Measurements from ENCODE around the gene IREB2. TPM values are rescaled to one million over a fixed set of nuclear protein-coding genes. Genes with fewer than 3 reads are reported as not detected.

The IREB2 gene
- total and polyA plus RNA-seq, 2 of the 13 experiments (the other 11 are each of a cell fraction or from before 2014, with no cell fraction given), result 24.2 to 30.4 TPM

DNA sequence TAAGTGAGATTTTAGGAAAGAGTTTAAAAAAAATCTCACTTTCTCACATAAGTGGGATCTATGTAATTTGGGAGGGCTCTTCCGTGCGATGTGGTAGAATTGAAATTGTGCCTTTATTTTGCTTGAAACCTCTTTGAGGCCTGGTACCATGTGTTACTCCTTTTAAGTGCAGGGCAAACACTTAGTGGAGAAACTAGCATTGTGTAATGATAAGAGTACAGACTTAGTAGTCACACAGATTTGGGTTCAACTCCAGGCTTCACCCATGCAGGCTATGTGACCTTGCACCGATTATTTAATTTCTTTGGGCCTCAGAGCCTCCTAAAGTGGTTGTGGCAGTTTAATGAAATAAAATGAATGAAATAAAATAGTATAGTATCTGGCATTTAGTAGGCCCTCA lies 104.6 kb downstream of the IREB2 start:
- FAIRE-seq (no peak), ATAC-seq (no peak), DNase-seq (ENCODE audit: low spot score) (no peak)
- 92% methylated on average over 3 of the region's 3 CpGs for WGBS (ENCODE audit: low lambda C conversion rate)
- no peak overlapping the region for H3K4me2 ChIP-seq (ENCODE audit: low read depth, low read length)
- H3K27ac ChIP-seq (ENCODE audit: extremely low read length, insufficient read depth, low read length), result no peak overlapping the region
- intact Hi-C loops (cut with micrococcal nuclease; ENCODE audit: unreplicated experiment) (loop anchor here (5.0 kb wide), 1 partner anchor 35 kb away; the partner anchor contains the start of gene HYKK), in situ Hi-C loops (cut with HindIII; ENCODE audit: extremely low pct_ligation_motif_present, low pct_unique_long_range_greater_than_20kb) (no loop called here)
- TF ChIP-seq ZNF333 (CRISPR knock-in tag; IDR thresholded peaks at IDR 0.05; ENCODE audit: borderline replicate concordance) (no peak), THYN1 (CRISPR knock-in tag; IDR thresholded peaks at IDR 0.05; ENCODE audit: borderline replicate concordance, low read depth) (no peak), ZNF619 (CRISPR knock-in tag; IDR thresholded peaks at IDR 0.05) (no peak), ZNF431 (CRISPR knock-in tag; IDR thresholded peaks at IDR 0.05; ENCODE audit: borderline replicate concordance, low read depth) (no peak), ZNF816 (CRISPR knock-in tag; IDR thresholded peaks at IDR 0.05; ENCODE audit: borderline replicate concordance) (no peak), JARID2 (CRISPR knock-in tag; IDR thresholded peaks at IDR 0.05; ENCODE audit: insufficient replicate concordance) (no peak), CAMTA2 (CRISPR knock-in tag; IDR thresholded peaks at IDR 0.05; ENCODE audit: borderline replicate concordance) (no peak), ZNF605 (CRISPR knock-in tag; IDR thresholded peaks at IDR 0.05) (no peak), ATAD3A (CRISPR knock-in tag; IDR thresholded peaks at IDR 0.05) (no peak), ZNF7 (CRISPR knock-in tag; IDR thresholded peaks at IDR 0.05) (no peak), TCF12 (IDR thresholded peaks at IDR 0.05) (no peak), TCF12 (CRISPR knock-in tag; IDR thresholded peaks at IDR 0.05) (no peak), EED (CRISPR knock-in tag; IDR thresholded peaks at IDR 0.05) (no peak), TARDBP (CRISPR knock-in tag; IDR thresholded peaks at IDR 0.05) (no peak)
- TF ChIP-seq, protein P1, sequence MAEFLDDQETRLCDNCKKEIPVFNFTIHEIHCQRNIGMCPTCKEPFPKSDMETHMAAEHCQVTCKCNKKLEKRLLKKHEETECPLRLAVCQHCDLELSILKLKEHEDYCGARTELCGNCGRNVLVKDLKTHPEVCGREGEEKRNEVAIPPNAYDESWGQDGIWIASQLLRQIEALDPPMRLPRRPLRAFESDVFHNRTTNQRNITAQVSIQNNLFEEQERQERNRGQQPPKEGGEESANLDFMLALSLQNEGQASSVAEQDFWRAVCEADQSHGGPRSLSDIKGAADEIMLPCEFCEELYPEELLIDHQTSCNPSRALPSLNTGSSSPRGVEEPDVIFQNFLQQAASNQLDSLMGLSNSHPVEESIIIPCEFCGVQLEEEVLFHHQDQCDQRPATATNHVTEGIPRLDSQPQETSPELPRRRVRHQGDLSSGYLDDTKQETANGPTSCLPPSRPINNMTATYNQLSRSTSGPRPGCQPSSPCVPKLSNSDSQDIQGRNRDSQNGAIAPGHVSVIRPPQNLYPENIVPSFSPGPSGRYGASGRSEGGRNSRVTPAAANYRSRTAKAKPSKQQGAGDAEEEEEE (CRISPR knock-in tag; IDR thresholded peaks at IDR 0.05; ENCODE audit: borderline replicate concordance), result no peak
- TF ChIP-seq, protein P2, sequence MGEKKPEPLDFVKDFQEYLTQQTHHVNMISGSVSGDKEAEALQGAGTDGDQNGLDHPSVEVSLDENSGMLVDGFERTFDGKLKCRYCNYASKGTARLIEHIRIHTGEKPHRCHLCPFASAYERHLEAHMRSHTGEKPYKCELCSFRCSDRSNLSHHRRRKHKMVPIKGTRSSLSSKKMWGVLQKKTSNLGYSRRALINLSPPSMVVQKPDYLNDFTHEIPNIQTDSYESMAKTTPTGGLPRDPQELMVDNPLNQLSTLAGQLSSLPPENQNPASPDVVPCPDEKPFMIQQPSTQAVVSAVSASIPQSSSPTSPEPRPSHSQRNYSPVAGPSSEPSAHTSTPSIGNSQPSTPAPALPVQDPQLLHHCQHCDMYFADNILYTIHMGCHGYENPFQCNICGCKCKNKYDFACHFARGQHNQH (CRISPR knock-in tag; IDR thresholded peaks at IDR 0.05), result no peak
- H3K4me1 ChIP-seq (ENCODE audit: insufficient read depth, low read length), result peaks cover 25% of the 10 kb centered on the region
- no peak overlapping the region for H3K9ac ChIP-seq (ENCODE audit: insufficient read depth, low read depth, low read length)
- no TSS peak for BruUV-seq (replicated peaks)
- H3K27me3 ChIP-seq (ENCODE audit: control insufficient read depth in 1 of 2, insufficient read depth in 2 of 2, low read length in 2 of 2), result no peaks in the 10 kb centered on the region; a peak in 1 of 5 replicates
- no peaks in the 10 kb centered on the region for H4K20me1 ChIP-seq (ENCODE audit: insufficient read depth, low read length)
- no peak overlapping the region for H2AFZ ChIP-seq (ENCODE audit: low read length)
- peaks cover 7 to 35% of the 10 kb centered on the region in 2 experiments for H3K36me3 ChIP-seq (replicated peaks in 1 of 2; ENCODE audit: control insufficient read depth in 1 of 2, insufficient read depth in 2 of 2, low read length in 2 of 2)
- CTCF ChIA-PET (ENCODE audit: low intra/inter-chr PET ratio, low total read pairs), result no interaction called here
- H3K9me3 ChIP-seq (ENCODE audit: low read length), result no peaks in the 10 kb centered on the region
- no peak overlapping the region for H3K4me3 ChIP-seq (replicated peaks in 1 of 3; ENCODE audit: insufficient read depth in 1 of 3, low read depth in 2 of 3, low read length in 3 of 3)
- peaks cover 24% of the 10 kb centered on the region for H3K79me2 ChIP-seq (ENCODE audit: insufficient read depth, low read length)
- POLR2A ChIA-PET, result interaction anchor here (3.4 kb wide), 1 partner anchor 23 kb away, joined by 40 read pairs; the partner anchor contains the start of gene CHRNA5

Measured in HepG2 (cell line).